EH (cell line): Measurements from ENCODE around the gene PTPRU.
"Not testable (repeated sequence)": the region's sequence is repeated elsewhere in the genome, so short reads cannot be mapped to it uniquely, and the experiment has no call there.

Source experiments
- DNase-seq: peaks from one replicate; pipeline ENCODE4 v3.0.0-alpha.2; 2015; ENCODE audit warnings: low read depth

Gene PTPRU

DNA sequence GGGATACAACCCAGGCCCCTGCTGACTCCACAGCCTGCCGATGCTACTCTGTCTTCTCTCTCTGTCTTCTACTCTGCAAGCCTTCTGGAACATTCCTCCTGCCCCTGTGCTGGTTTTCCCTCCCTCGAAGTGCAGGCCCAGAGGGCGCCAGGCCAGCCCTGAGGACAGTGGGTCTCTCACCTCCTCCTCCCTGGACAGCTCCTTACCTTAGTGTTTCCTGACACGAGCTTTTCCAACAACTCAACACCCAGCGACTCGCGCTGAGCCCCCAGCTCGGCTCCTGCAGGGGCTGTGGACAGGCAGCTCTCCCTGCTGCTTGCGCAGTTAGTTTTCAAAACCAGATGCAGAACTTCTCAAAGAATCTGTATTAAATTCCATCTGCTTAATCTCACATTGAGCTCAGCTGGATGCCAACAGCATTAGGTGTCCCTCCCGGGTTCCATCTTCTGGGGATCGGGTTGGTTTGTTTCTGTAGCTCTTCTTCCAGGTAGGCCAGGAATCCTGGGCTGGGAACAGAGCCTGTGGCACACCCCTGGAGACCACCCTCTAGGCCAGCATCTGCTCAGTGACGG lies 54.2 kb downstream of the PTPRU start:
- DNase-seq = peak; percentile 53

DNA sequence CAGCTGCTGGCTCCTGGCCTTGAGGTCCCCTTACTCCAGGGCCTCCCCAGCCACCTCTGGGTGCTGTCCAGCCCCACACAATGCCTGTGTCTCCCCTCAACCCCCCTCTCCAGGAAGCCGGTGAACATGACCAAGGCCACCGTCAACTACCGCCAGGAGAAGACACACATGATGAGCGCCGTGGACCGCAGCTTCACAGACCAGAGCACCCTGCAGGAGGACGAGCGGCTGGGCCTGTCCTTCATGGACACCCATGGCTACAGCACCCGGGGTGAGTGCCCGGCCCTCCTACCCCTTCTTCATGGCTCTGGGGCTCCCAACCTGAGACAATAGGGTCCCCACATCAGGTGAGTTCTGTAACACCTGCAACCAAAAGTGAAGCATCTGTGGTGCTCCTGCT lies 55.4 kb downstream of the PTPRU start:
- DNase-seq = no peak

DNA sequence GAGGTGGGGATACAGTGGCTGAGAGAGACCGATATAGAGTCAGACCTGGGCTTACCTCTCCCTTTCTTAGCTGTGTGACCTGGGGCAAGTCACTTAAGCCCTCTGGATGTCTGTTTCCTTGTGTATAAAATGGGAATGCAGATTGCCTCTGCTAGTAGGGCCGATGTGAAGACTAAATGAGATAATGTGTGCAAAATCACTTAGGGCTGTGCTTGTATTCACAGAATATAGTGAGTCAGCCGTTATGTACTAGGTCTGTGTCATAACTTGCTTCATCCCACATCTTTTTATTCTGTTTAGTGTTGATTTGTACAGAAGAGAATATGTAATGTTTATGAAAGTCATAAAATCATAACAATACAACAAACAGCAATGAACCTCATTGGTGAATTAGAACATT lies 56.0 kb downstream of the PTPRU start:
- DNase-seq = no peak

DNA sequence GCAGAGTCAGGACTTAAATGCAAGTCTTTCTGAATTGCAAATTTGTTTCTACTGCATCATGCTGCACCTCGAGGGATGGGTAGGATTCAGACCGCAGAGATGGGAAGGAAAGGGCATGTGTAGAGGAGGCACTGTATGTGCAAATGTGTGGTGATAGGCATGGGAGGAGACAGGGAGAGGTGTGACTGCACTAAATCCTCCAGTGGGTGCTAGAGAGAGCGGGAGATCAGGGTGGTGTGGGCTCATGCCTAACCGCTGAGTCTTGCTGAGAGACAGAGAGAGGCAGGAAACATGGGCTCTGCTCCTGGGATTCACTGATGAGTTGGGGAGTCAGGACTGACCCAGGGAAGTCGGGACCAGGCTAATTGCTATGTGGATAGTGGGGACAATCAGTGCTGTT lies 61.1 kb downstream of the PTPRU start:
- peak; percentile 16 for DNase-seq

DNA sequence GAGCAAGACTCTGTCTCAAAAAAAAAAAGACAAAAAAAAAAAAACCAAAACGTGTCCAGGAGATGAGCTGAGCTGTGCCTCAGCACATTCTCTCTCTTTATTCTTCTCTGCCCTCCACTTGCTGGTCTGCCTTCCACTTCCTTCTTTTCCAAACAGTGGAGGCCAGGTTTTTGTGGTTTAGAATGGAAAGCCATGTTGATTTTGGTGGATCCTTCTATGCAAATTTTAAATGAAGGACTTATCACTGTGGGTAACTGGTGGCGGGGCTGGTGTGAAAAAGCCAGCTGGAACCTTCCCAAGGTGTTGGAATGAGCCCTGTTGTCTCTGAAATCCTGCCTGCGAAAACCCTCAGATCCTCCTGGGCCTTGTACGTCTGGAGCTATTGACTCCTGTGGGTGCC lies 61.9 kb downstream of the PTPRU start:
- DNase-seq = no peak

DNA sequence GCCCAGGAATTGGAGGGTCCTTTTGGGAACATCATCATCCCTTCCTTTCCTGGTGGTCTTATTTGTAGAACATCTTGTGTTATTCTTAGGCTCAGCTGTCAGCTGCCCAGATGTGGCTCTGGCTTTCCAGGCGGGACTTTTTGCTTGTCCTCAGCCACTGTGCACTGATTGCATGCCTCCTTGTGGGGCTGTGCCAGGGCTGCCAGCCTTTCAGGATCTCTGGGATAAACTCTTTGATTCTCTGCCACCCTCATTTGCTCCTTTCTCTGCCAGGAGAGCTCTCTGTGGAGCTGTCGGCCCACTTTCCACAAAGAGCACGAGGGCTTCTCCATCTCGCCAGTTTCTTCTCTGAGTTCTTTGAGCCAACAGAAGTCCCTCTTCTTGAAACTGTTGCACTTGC lies 63.1 kb downstream of the PTPRU start:
- no peak for DNase-seq

DNA sequence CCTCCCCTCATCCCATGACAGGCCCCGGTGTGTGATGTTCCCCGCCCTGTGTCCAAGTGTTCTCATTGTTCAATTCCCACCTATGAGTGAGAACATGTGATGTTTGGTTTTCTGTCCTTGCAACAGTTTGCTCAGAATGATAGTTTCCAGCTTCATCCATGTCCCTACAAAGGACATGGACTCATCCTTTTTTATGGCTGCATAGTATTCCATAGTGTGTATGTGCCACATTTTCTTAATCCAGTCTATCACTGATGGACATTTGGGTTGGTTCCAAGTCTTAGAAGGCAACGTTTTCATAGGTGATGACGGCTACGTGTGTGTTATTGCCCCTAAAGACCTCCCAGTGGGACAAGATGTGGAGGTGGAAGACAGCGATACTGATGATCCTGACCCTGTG lies 65.4 kb downstream of the PTPRU start:
- not testable (repeated sequence) for DNase-seq

DNA sequence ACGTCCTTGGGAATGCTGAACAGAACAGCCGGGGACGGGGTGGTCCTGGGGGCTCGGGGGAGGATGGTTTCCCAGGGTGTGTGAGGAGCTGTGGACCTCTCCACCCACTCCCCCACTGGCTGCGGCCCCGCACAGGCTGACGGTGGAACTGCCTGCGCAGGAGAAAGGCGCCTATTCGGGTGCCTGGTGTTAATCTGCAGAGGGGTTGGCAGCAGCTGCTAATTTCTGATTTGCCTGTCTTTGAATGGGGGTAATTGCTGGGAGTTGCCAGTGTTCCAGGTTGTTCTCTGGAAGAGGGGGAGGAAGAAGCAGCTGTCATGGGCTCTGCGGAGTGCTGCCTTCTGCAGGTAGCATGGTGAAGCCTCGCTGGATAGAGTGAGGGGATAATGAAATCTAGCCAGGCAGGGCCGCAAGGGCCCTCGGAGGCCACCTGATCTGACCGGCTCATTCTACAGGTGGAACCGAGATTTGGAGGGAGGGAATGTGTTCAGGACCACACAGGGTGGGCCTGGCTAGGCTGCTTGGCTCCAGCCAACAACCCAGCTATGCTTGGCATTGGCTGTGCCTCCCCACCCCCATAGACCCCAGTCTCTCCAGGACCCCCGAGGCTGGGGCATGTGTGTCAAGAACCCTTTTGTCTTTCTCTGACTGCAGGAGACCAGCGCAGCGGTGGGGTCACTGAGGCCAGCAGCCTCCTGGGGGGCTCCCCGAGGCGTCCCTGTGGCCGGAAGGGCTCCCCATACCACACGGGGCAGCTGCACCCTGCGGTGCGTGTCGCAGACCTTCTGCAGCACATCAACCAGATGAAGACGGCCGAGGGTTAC lies 67.1 kb downstream of the PTPRU start:
- no peak for DNase-seq

DNA sequence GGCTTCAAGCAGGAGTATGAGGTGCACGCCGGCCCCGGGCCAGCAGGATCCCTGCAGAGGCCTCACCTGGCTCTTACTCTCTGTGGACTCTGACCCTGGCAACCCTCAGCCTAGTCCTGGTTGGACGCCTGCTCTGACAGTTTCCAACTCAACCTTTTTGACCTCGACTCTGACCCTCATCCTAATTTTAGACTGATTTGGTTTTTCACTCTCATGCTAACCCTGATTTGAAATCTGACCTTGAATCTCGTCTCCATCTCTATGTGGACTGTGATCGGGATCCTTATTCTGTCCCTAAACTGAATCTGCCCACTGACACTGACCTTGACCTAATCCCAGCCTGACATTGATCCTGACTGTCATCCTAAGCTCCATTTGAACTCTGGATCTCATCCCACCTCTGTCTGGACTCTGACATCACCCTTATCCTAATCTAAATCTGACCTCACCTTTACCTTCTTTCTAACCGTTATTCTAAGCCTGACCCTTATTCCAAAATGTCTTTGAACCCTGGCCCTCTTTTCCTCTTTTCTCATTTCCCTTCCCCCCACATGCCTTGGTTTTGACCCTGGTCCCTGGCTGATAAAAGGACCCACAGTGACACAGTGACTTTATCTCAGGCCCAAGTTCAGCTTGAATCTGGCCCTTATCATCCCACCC lies 67.8 kb downstream of the PTPRU start:
- no peak for DNase-seq

DNA sequence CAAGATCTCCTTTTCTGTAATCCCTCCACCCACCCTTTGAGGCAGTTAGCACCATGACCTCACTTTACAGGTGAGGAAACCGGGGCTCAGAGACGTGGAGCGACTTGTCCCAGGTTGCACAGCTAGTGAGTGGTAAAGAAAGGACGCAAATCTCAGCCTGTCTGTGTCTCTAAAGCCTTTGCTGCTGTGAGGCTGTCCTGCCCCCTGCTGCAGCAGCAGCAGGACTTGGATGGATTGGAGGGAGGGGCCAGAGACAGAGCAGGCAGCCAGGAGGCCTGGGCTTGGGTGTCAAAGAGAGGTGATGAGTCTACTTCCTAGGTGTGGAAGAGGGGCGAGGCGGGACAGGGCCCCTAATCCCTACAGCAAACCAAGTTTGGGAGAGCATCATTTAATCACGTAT lies 69.6 kb downstream of the PTPRU start:
- DNase-seq = peak; percentile 6

DNA sequence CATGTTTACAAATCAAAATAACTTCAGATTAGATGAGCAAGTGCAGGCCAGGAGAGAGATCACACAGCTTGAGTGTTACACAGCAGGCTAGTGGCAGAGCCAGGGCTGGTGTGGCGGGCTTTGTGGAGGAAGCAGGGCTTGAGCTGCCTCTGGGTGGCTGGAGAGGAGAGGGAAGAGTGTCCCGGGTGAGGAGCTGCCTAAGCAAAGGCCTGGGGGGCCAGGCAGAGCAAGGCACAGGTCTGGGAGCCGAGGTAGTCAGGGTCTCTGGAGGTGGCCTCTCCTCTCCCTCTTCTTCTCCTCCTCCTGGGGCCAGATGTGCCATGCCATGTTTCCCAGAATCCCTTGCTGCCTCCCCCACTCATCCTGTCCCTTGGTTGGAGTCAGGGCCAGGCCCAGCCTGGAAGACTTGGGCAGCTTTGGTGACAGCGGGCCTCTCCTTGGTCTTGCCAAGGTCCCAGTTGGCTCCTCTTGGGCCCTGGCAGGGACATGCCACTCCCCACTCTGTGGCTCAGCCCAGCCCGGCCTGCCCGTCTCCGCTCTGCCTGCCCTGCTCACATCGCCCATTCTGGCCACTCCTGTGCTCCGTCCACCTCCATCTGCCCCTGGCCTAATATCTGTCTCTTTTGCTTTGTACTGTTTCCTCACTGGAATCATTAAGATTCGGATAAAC lies 70.3 kb downstream of the PTPRU start:
- no peak for DNase-seq

DNA sequence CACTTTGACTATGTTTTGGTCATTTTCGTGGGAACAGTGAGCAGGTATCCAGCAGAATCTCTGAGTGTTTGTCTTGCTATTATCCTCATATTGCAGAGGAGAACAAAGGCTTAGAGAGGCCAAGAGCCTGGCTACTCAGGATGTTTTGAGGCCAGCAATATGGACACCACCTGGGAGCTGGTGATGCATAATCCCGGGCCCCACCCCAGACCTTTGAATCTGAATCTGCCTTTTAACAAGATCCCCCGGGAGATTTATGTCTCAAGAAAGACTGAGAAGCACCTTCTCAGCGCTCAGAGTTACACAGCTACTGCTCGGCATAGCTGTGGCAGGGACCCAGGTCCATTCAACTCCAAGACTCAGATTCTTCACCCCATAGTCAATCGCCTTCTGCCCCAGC lies 72.8 kb downstream of the PTPRU start:
- no peak for DNase-seq

DNA sequence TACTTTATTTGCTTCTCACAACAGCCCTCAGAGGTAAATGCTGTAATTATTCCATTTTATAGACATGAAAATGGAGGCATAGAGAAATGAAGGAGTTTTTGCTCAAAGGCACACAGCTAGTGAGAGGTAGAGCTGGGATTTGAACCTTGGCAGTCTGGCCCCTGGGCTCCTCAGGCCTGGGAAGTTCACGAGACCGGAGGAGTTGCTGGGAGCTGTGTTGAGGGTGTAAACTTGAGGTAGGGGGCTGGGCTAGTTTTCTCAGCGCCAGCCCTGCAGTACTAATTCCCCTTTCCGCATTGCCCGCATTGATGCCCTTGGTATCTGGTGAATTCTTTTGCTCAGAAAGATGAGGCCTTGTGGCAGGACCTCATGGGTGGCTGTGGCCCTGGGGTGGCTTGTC lies 73.3 kb downstream of the PTPRU start:
- no peak for DNase-seq

DNA sequence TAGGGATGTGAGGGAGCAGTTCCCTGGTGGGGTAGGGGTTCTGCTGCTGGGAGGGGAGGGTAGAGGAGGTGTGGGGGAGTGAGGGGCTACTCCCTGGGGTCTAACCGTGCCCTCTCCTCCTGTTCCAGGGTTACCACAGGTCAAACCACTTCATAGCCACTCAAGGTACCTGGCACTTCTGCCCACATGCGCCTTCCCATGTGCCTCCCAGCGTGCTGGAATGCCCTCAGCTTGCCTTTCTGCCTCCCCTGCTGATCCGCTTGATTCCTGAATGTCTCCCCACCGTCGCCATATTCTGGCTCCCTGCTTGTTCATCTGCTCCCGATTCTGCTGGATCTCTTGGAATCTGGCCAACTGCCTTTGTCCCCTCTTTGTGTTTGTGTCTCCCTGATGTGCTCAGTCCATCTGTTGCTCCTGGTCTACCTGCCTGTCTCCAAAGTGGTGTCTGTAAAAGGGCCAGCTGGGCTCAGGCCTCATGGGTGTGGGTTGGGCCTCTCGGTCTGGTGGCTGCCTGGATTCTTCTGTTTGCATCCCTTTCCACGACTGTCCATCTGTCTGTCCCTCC lies 74.4 kb downstream of the PTPRU start:
- no peak for DNase-seq

DNA sequence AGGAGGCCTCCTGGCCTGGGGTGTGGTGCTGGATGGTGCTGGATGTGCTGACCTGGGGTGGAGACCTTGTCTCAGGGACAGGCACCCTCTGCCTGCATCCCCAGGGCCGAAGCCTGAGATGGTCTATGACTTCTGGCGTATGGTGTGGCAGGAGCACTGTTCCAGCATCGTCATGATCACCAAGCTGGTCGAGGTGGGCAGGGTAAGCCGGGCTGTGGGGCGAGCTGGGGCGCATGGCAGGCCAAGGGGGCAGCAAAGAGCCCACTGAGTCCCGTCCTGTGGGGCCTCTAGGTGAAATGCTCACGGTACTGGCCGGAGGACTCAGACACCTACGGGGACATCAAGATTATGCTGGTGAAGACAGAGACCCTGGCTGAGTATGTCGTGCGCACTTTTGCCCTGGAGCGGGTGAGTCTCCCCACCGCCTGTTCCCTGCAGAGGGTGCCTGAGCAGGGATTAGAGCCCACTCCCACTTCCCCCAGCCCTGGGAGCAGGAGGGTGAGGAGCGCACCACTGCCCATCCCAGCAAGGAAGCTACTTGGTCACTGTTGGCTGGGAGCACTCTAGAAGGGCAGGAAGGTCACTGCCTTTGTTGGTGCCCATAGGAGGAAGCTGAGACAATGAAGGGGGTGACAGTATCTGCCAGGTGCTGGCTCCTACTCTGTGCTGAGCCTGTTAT lies 75.2 kb downstream of the PTPRU start:
- DNase-seq = no peak

DNA sequence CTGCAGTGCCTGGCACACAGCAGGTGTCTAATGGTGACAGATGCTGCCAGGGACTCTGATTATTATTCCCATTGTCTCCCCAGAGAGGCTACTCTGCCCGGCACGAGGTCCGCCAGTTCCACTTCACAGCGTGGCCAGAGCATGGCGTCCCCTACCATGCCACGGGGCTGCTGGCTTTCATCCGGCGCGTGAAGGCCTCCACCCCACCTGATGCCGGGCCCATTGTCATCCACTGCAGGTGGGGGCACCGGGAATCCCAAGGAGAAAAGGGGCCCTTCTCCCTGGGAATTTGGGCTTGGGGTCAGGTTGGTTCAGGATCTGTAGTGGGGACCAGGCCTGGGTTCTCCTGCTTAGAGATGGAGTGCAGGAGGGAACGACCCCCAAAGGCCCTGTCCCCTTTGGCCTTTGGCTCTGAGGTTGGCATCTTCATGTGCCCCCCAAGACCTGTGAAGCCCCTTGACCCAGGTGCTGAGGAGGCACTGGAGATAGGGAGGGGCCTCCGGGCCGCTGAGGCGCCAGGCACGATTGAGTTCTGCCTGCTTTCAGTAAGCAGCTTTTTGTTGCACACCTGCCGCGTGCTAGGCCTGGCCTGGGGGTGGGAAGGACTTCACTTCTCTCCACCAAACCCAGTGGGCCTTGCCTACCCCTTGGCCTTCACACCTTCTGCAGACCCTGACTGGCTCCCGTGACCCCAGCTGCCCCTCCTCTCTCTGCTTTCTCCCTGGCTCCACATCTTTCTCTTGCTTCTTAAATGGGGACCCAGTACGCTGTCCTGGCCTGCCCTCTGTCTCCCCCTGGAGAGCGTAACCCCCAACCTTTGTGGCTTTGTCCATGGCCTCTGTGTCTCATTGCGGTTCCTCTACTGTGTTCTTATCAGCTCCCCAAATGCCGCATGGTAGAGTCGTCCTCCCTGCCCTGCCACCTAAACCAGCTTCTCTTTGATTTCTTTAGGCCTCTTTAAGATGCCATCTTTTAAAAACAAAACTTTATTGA lies 76.4 kb downstream of the PTPRU start:
- no peak for DNase-seq

DNA sequence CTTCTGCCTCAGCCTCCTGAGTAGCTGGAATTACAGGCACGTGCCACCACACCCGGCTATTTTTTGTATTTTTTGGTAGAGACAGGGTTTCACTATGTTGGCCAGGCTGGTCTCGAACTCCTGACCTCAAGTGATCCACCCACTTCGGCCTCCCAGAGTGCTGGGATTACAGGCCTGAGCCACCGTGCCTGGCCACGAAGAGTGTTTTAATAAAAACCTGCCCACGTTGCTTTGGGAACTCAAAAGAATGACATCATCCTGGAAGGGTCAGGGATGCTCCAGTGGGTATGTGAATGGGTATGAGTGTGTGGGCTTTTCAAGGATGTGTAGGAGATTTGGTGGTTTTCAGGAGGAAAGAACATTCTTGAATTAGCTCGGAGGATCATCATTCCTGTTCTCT lies 78.4 kb downstream of the PTPRU start:
- not testable (repeated sequence) for DNase-seq

DNA sequence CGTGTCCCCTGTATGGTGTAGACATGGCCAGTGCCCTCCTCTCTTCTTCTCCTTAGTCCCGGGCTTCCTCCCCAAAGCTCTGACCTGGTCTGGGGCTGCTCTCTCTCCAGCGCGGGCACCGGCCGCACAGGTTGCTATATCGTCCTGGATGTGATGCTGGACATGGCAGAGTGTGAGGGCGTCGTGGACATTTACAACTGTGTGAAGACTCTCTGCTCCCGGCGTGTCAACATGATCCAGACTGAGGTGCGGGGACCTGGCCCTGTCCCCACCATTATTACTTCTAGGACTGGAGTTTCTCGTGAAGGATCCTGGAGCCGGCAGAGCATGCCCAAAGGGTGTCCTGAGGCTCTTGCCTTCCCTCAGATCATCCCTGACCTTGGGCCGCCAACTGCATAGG lies 78.9 kb downstream of the PTPRU start:
- no peak for DNase-seq

DNA sequence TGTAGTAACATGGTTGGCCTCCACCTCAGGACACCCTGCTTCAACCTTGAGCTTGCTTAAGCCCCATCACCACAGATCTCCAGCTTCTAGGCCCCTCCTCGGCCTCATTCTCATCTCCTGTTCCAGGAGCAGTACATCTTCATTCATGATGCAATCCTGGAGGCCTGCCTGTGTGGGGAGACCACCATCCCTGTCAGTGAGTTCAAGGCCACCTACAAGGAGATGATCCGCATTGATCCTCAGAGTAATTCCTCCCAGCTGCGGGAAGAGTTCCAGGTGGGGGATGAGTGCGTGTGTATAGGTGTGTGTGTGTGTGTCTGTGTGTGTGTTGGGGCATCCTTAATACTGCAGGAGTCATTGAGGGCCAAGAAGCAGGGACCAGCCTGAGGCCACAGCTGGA lies 79.6 kb downstream of the PTPRU start:
- DNase-seq = no peak

DNA sequence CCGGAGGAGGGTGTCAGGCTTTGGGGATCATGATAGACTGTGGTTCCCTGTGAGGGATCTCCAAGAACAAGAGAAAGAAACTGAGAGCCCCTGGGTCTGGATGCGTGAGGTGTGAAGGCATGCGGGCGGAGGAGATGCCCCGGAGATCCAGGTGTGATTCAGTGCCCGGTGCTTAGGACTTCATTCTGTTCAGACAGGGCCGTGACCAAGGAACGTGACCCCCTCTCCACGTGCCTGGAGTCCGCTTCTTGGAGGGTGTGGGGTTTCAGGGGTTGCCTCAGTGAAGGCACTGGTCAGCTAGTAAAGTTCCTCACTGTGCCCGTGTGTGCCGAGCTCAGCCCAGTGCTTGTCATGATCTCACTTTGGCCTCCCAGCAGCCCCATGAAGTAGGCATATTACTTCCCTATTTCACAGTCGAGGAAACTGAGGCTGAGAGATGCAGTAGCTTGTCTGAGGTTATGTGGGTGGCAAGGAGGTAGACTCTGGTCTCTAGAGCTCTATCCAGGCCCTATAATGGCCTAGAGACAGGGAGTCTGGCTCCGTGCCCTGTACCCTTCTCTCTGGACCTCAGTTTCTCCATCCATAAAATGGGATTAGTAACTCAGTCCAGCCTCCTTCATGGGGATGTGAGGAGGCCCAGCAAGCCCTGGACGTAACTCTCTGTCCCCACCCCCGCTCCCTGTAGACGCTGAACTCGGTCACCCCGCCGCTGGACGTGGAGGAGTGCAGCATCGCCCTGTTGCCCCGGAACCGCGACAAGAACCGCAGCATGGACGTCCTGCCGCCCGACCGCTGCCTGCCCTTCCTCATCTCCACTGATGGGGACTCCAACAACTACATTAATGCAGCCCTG lies 81.0 kb downstream of the PTPRU start:
- DNase-seq = no peak
